RWPE2 (cell line): ENCODE results near the gene MSH2.

Source experiments
- ATAC-seq: fragments of 200-7000 bp; cut with Tn5 transposase; 3 replicates; pipeline ENCODE4 v1.9.1; 2021; ENCODE audit warnings: low read depth
- DNase-seq: peaks from one replicate; pipeline ENCODE4 v3.0.0-alpha.2; 2020; ENCODE audit warnings: low spot score
- H3K27ac ChIP-seq: fragments of 450-650 bp; 2 replicates; pipeline ENCODE4 v1.5.1; 2017; ENCODE audit warnings: mild to moderate bottlenecking; ENCODE audit not compliant: poor library complexity, severe bottlenecking
- H3K27me3 ChIP-seq: fragments of 250-450 bp; sonication (Bioruptor Pico); 2 replicates; pipeline ENCODE4 v1.5.1; 2021; ENCODE audit warnings: mild to moderate bottlenecking, moderate library complexity; ENCODE audit not compliant: insufficient read depth, poor library complexity, severe bottlenecking
- H3K36me3 ChIP-seq: fragments of 250-450 bp; sonication (Bioruptor Pico); 2 replicates; pipeline ENCODE4 v1.5.1; 2020; ENCODE audit warnings: low read depth, mild to moderate bottlenecking, moderate library complexity
- H3K4me1 ChIP-seq: fragments of 250-450 bp; sonication (Bioruptor Pico); 2 replicates; pipeline ENCODE4 v1.5.1; 2021; ENCODE audit warnings: mild to moderate bottlenecking, moderate library complexity; ENCODE audit not compliant: insufficient read depth, poor library complexity, severe bottlenecking
- H3K4me3 ChIP-seq: fragments of 250-450 bp; sonication (Bioruptor Pico); 2 replicates; pipeline ENCODE4 v1.5.1; 2021; ENCODE audit warnings: mild to moderate bottlenecking, moderate library complexity; ENCODE audit not compliant: severe bottlenecking
- H3K9me3 ChIP-seq: fragments of 250-450 bp; sonication (Bioruptor Pico); 2 replicates; pipeline ENCODE4 v1.5.1; 2021; ENCODE audit warnings: mild to moderate bottlenecking, moderate library complexity; ENCODE audit not compliant: severe bottlenecking
- TF ChIP-seq, protein P1 (sequence below): fragments of 450-650 bp; IDR thresholded peaks from one replicate; pipeline ENCODE4 v1.5.1; 2017; ENCODE audit warnings: mild to moderate bottlenecking, moderate library complexity; ENCODE audit not compliant: poor library complexity, severe bottlenecking

Gene MSH2

GRCh38 chr2:47506024-47506423 lies 103.1 kb downstream of the MSH2 start:
- H3K36me3 ChIP-seq: no peaks in the 10 kb centered on the region
- no peaks in the 10 kb centered on the region for H3K9me3 ChIP-seq
- no peak for ATAC-seq
- TF ChIP-seq, protein P1, sequence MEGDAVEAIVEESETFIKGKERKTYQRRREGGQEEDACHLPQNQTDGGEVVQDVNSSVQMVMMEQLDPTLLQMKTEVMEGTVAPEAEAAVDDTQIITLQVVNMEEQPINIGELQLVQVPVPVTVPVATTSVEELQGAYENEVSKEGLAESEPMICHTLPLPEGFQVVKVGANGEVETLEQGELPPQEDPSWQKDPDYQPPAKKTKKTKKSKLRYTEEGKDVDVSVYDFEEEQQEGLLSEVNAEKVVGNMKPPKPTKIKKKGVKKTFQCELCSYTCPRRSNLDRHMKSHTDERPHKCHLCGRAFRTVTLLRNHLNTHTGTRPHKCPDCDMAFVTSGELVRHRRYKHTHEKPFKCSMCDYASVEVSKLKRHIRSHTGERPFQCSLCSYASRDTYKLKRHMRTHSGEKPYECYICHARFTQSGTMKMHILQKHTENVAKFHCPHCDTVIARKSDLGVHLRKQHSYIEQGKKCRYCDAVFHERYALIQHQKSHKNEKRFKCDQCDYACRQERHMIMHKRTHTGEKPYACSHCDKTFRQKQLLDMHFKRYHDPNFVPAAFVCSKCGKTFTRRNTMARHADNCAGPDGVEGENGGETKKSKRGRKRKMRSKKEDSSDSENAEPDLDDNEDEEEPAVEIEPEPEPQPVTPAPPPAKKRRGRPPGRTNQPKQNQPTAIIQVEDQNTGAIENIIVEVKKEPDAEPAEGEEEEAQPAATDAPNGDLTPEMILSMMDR: no peak
- peaks cover 13% of the 10 kb centered on the region for H3K4me1 ChIP-seq
- H3K4me3 ChIP-seq: no peak overlapping the region
- no peaks in the 10 kb centered on the region for H3K27me3 ChIP-seq
- H3K27ac ChIP-seq: no peak overlapping the region
- no peak for DNase-seq

DNA sequence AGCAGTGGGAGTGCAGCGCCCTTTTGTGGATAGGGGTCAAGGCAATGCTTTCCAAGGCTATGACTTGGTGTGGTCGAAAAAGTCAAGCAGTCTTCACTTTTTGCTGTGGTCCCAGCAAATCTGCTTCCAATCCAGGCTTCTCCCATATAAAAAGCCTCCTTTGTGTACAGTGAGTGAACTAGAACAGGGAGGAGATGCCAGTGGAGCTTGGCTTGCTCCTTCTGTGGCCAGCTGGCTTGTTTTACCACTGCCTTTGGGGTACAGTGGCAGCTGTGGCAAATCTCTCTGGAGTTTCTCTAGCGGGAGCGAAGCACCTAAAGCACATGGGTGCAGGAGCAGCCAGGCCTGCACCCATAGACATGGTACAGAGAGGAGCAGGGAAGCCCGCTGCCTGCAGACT lies 103.5 kb downstream of the MSH2 start:
- no peak for ATAC-seq
- Histone ChIP-seq H3K4me1 (peaks cover 9% of the 10 kb centered on the region), H3K9me3 (no peaks in the 10 kb centered on the region), H3K4me3 (no peak overlapping the region), H3K27me3 (no peaks in the 10 kb centered on the region), H3K36me3 (no peaks in the 10 kb centered on the region), H3K27ac (no peak overlapping the region)
- TF ChIP-seq, protein P1: no peak
- DNase-seq: no peak

- Histone ChIP-seq H3K27me3 (no peaks in the 10 kb centered on the region), H3K27ac (no peak overlapping the region), H3K9me3 (no peaks in the 10 kb centered on the region), H3K36me3 (no peaks in the 10 kb centered on the region), H3K4me3 (no peak overlapping the region), H3K4me1 (no peaks in the 10 kb centered on the region)
- ATAC-seq: no peak
- no peak for DNase-seq
- TF ChIP-seq, protein P1: no peak
Observed at GRCh38 chr2:47508080-47508479, 105.1 kb downstream of the MSH2 start.

GRCh38 chr2:47508641-47509040 lies 105.7 kb downstream of the MSH2 start:
- H3K27me3 ChIP-seq: no peaks in the 10 kb centered on the region
- ATAC-seq: no peak
- TF ChIP-seq, protein P1: no peak
- DNase-seq: no peak
- H3K27ac ChIP-seq: no peak overlapping the region
- H3K4me3 ChIP-seq: no peak overlapping the region
- no peaks in the 10 kb centered on the region for H3K9me3 ChIP-seq
- no peaks in the 10 kb centered on the region for H3K36me3 ChIP-seq
- no peaks in the 10 kb centered on the region for H3K4me1 ChIP-seq

DNA sequence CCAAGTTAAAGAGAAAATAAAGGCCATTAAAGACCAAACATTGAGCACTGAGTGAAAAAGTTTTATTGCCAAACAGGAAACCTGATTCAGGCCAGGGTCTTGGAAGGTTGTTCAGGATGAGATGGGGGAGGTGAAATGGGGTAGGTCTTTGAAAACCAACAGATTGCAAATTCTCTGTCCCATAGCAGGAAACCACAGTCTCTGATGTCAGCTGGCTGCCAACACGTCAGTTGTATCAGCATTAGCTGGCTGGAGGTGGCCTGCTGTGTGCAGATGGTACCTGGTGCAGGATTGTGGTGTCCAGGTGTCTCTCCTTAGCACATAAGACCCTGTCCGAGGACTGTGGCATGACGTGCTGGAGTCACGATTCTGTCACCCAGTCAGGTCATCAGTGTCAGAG lies 106.3 kb downstream of the MSH2 start:
- no peaks in the 10 kb centered on the region for H3K27me3 ChIP-seq
- TF ChIP-seq, protein P1: no peak
- DNase-seq: no peak
- H3K36me3 ChIP-seq: no peaks in the 10 kb centered on the region
- no peak for ATAC-seq
- H3K9me3 ChIP-seq: no peaks in the 10 kb centered on the region
- H3K4me3 ChIP-seq: no peak overlapping the region
- H3K27ac ChIP-seq: no peak overlapping the region
- H3K4me1 ChIP-seq: no peaks in the 10 kb centered on the region
